ENCODE results near the gene SGMS1. TPM values are rescaled to one million over a fixed set of nuclear protein-coding genes. Genes with fewer than 3 reads are reported as not detected.
A peak's percentile ranks its signal among the peaks of the same experiment; 100 is the strongest.

Gene SGMS1
- total and polyA plus RNA-seq, 12 donors = 7.3 to 24.3 (median 17.1) TPM

GRCh38 chr10:50416181-50416824 lies 207.5 kb downstream of the SGMS1 start:
- DNase-seq (no peak), ATAC-seq (no peak)
- H3K36me3 ChIP-seq = no peaks in the 10 kb centered on the region
- peak in 5 of 9 donors; percentile 11 to 38 (median 19) for TF ChIP-seq CTCF (IDR thresholded peaks at IDR 0.05)
- WGBS, 2 donors = 42 to 63% methylated on average over 2 of the region's 2 CpGs
- intact Hi-C loops (cut with DNase I) = loop anchor here in 7 of 10 donors (2.0 to 10.0 kb wide), 5 partner anchors 92 to 208 kb away; partner anchors contain the start of gene SGMS1 (in 4 of the 7)
- H3K4me1 ChIP-seq = peaks cover 0 to 77% (median 41%) of the 10 kb centered on the region in 9 donors
- H3K9me3 ChIP-seq = no peaks in the 10 kb centered on the region
- peak overlapping the region in 8 of 10 donors; percentile 4 to 80 (median 73) for H3K4me3 ChIP-seq
- peak overlapping the region in 1 of 10 donors; percentile 16 for H3K27ac ChIP-seq
- H3K27me3 ChIP-seq = no peaks in the 10 kb centered on the region

GRCh38 chr10:50415292-50415691 lies 208.5 kb downstream of the SGMS1 start:
- Histone ChIP-seq H3K27me3 (no peaks in the 10 kb centered on the region), H3K4me3 (no peak overlapping the region), H3K27ac (no peak overlapping the region), H3K9me3 (no peaks in the 10 kb centered on the region), H3K36me3 (no peaks in the 10 kb centered on the region), H3K4me1 (peaks cover 0 to 78% (median 36%) of the 10 kb centered on the region in 9 donors)
- TF ChIP-seq CTCF (IDR thresholded peaks at IDR 0.05) = no peak
- DNase-seq = no peak
- 75 to 82% methylated on average over 3 of the region's 3 CpGs for WGBS, 2 donors
- no peak for ATAC-seq
- intact Hi-C loops (cut with DNase I) = loop anchor here in 6 of 10 donors (5.0 to 10.0 kb wide), 4 partner anchors 90 to 207 kb away; partner anchors contain the start of gene SGMS1 (in 4 of the 6)

GRCh38 chr10:50410066-50410811 lies 213.5 kb downstream of the SGMS1 start:
- intact Hi-C loops (cut with DNase I) = loop anchor here in 5 of 10 donors (10.0 kb wide), 1 partner anchor 85 kb away; no protein-coding TSS in a partner anchor
- Histone ChIP-seq H3K4me3 (no peak overlapping the region), H3K36me3 (no peaks in the 10 kb centered on the region), H3K9me3 (peaks cover 0 to 9% (median 0%) of the 10 kb centered on the region in 11 donors), H3K27ac (no peak overlapping the region), H3K27me3 (no peaks in the 10 kb centered on the region), H3K4me1 (peaks cover 0 to 56% (median 11%) of the 10 kb centered on the region in 9 donors)
- DNase-seq (no peak), ATAC-seq (no peak)
- TF ChIP-seq CTCF (IDR thresholded peaks at IDR 0.05) = no peak
- WGBS, 2 donors = 76 to 77% methylated on average over 6 of the region's 6 CpGs

GRCh38 chr10:50407076-50407801 lies 216.5 kb downstream of the SGMS1 start:
- intact Hi-C loops (cut with DNase I) = no loop called here
- no peak overlapping the region for H3K4me3 ChIP-seq
- DNase-seq (no peak), ATAC-seq (no peak)
- no peak for TF ChIP-seq CTCF (IDR thresholded peaks at IDR 0.05)
- 91 to 93% methylated on average over 7 of the region's 7 CpGs for WGBS, 2 donors
- H3K4me1 ChIP-seq = peaks cover 0 to 50% (median 7%) of the 10 kb centered on the region in 9 donors
- H3K27me3 ChIP-seq = no peaks in the 10 kb centered on the region
- no peak overlapping the region for H3K27ac ChIP-seq
- no peaks in the 10 kb centered on the region for H3K36me3 ChIP-seq
- H3K9me3 ChIP-seq = peaks cover 0 to 9% (median 0%) of the 10 kb centered on the region in 11 donors

Data from heart right ventricle (tissue), 16 donors.